RPMI8226 (cell line): ENCODE measurements around the gene HEATR5B.

ENCODE experiments used
- DNase-seq: peaks from one replicate; pipeline ENCODE4 v3.0.0-alpha.2; 2015

Gene HEATR5B

GRCh38 chr2:37083873-37084794 is at the start of gene HEATR5B, which contains the start of gene GPATCH11:
TSS of gene HEATR5B (minus strand) at chr2:37084372. CDS start at chr2:37083414, 958 bp downstream.
TSS of gene GPATCH11 (plus strand) at chr2:37084518. CDS start at chr2:37088382, 3,864 bp downstream.
- peak; percentile 97 for DNase-seq

GRCh38 chr2:37132914-37133313 is 48.7 kb upstream of the HEATR5B start:
- no peak for DNase-seq

- DNase-seq: no peak
Observed at GRCh38 chr2:37125416-37125815, 41.2 kb upstream of the HEATR5B start.

GRCh38 chr2:37119157-37119556 is 35.0 kb upstream of the HEATR5B start:
- no peak for DNase-seq

GRCh38 chr2:37117566-37117965 is 33.4 kb upstream of the HEATR5B start:
- DNase-seq: no peak

GRCh38 chr2:37111958-37112357 is 27.8 kb upstream of the HEATR5B start:
- DNase-seq: no peak

GRCh38 chr2:37110306-37111212 is 26.4 kb upstream of the HEATR5B start:
- DNase-seq: no peak

GRCh38 chr2:37109523-37109922 is 25.4 kb upstream of the HEATR5B start:
- no peak for DNase-seq

- DNase-seq: no peak
Observed at GRCh38 chr2:37105150-37105549, 21.0 kb upstream of the HEATR5B start.

- DNase-seq: no peak
Observed at GRCh38 chr2:37104178-37104577, 20.0 kb upstream of the HEATR5B start.

GRCh38 chr2:37102588-37102987 is 18.4 kb upstream of the HEATR5B start:
- DNase-seq: no peak

GRCh38 chr2:37100054-37100453 is 15.9 kb upstream of the HEATR5B start:
- no peak for DNase-seq

GRCh38 chr2:37098416-37099118 is 14.4 kb upstream of the HEATR5B start:
- DNase-seq: no peak

- DNase-seq: no peak
Observed at GRCh38 chr2:37096568-37096967, 12.4 kb upstream of the HEATR5B start.

GRCh38 chr2:37091873-37092272 is 7.7 kb upstream of the HEATR5B start:
- DNase-seq: peak; percentile 45

- peak; percentile 83 for DNase-seq
Observed at GRCh38 chr2:37090019-37090477, 5.9 kb upstream of the HEATR5B start.

GRCh38 chr2:37085731-37086147 is 1.6 kb upstream of the HEATR5B start:
- no peak for DNase-seq

- peak; percentile 10 for DNase-seq
Observed at GRCh38 chr2:37084797-37085196, 625 bp upstream of the HEATR5B start.

GRCh38 chr2:37080689-37081088 is 3.5 kb downstream of the HEATR5B start:
- no peak for DNase-seq

- DNase-seq: no peak
Observed at GRCh38 chr2:37080266-37080665, 3.9 kb downstream of the HEATR5B start.

- DNase-seq: no peak
Observed at GRCh38 chr2:37070931-37071330, 13.2 kb downstream of the HEATR5B start.

- DNase-seq: no peak
Observed at GRCh38 chr2:37068686-37069085, 15.5 kb downstream of the HEATR5B start.

GRCh38 chr2:37061776-37062175 is 22.4 kb downstream of the HEATR5B start:
- no peak for DNase-seq
